KBM-7 (cell line): Measurements from ENCODE around the gene MAP2K5.

Experiments used
- DNase-seq: peaks from one replicate; pipeline ENCODE4 v3.0.0-alpha.2; 2015
- in situ Hi-C: fragments of 300-500 bp; cut with MboI; formaldehyde crosslinking; loops from 2 replicates; pipeline ENCODE4 v1.14.3; 2020; ENCODE audit warnings: low sequenced_read_pairs, low pct_unique_long_range_greater_than_20kb, mixed read lengths

The MAP2K5 gene

DNA sequence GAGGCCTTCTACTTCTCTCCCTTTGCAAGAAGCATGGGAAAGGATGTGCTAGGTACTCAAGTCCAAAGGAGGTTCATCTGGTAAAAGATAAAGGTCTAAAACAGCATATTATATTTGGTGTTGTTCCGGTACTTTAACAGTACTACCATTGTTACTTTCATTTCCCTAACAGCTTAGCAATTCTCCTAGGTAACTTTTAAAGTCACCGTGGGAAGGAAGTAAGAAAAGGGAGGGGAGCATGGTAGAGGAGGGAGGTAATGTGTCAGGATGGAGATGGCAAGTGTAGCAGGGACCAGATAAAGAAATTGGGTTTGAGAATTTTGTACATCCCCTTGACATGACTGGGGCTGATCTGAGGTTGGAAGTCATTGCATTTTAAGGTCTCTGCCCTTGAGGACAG lies 193.4 kb downstream of the MAP2K5 start:
- in situ Hi-C loops: no loop called here
- DNase-seq: no peak

DNA sequence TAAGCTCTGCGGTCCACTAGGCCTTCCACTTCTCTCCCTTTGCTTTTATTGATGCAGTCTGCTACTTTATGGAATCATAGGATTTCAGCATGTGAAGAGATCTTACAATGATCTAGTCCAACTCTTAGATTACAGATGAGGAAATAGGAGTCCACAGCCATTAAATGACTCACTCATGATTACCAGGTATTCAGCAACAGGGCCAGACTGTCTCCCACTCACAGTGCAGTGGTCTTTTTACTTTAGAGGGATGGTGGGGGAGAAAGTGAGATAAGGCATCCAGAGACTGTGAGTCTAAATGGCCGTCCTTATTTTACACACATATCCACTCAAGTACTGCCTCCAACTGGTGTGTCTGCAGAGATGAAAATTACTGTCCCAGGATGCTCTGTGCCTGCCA lies 194.3 kb downstream of the MAP2K5 start:
- in situ Hi-C loops: no loop called here
- DNase-seq: no peak

DNA sequence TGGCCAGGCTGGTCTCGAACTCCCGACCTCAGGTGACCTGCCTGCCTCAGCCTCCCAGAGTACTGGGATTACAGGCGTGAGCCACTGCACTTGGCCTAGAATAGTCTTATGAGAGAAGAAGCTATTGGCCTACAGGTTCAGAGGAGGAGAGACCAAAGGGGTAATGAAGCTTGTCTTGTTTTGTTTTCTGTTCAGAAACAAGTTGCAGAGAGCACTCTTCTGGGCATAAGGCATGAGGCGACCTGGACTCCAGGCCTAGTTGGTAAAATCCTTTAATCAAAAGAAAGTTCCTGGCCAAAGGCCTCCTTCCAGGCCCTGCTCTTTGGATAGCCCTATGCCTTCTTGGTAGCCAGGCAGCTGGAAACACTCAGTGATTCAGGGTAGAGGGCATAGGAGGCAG lies 195.6 kb downstream of the MAP2K5 start:
- in situ Hi-C loops: no loop called here
- DNase-seq: no peak

DNA sequence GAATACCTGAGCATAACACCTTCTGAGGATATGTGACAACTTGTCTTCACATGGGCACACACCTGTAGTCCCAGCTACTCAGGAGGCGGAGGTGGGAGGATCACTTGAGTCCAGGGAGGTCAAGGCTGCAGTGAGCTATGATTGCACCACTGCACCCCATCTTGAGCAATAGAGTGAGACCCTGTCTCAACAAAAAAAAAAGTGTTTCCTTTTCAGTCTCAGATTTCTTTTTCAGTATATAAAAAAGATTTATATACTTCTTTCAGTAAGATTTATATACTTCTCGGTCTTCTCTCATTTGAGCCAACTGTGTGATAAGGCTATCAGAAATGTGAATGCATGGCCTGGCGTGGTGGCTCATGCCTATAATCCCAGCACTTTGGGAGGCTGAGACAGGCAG lies 197.9 kb downstream of the MAP2K5 start:
- in situ Hi-C loops: loop anchor here (10.0 kb wide), 1 partner anchor 56 kb away; no protein-coding TSS in a partner anchor
- no peak for DNase-seq

DNA sequence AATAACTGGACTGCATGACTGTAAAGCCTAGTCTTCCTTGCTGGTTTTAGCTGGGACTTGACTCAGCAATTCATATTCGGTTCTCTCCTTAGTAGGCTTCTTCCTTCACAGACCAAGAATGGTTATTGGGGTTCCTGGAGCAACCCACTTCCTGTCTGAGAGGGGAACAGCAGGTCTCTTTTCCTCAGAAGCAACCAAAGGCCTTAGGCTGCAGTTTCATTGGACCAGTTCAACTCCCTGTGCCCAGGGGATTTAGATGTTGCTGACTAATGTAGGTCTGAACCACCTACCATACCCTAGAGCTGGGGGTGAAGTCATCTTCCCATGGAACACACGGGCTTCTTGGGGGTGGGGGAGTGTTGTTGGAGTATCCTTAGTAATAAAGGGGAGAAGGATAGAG lies 198.8 kb downstream of the MAP2K5 start:
- in situ Hi-C loops: loop anchor here (10.0 kb wide), 1 partner anchor 57 kb away; no protein-coding TSS in a partner anchor
- DNase-seq: no peak

DNA sequence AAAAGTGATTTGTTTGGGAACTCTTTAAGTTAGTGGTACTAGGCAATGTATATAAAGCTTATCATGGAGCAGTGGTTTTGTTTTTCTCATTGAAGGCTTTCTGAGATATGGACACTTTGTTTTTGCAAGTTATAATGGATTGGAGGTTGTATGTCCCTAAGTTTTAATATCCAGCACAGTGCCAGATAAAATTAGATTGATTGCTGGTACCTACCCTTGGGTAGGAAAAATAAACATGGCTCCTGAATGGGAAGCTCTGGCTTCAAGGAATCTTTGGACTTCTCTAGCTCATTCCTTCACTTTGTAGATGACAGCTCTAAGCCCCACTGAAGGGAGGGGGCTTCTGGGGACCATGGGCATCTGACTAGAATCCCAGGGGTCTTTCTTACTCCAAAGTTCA lies 201.1 kb downstream of the MAP2K5 start:
- DNase-seq: no peak
- in situ Hi-C loops: loop anchor here (10.0 kb wide), 1 partner anchor 59 kb away; no protein-coding TSS in a partner anchor

DNA sequence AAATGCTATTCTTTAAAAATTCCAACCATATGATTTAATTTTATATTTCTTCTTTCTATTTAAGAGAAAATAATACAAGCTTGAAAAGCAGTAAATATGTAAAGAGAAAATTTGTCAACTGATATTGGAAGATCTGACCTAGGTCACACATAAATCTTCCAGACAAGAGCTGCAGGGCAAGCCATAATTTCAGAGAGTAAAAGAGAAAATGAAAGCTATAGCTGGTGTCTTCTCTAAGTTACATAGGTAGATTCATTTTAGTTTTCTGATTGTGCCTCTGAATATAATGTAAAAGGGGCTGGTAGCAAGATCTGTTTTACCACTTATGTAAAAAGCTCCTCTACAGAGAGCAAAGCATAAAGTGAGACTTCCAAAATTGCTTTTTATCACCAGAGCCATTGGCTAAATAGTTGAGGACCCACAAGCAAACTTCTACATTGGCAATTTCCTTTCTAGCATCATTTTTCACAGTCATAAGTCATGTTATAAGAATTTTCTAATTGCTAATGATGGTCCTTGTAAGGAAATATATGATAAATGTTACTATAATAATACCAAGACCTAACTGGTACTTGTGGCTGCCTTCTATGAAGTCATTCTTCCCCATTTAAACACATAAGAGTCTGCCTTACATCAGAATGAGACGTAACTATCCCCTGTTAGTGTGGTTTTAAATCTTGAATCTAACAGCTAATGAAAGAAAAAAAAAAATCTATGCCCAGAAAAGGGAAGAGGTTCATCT lies 202.0 kb downstream of the MAP2K5 start:
- in situ Hi-C loops: loop anchor here (10.0 kb wide), 1 partner anchor 60 kb away; no protein-coding TSS in a partner anchor
- no peak for DNase-seq

DNA sequence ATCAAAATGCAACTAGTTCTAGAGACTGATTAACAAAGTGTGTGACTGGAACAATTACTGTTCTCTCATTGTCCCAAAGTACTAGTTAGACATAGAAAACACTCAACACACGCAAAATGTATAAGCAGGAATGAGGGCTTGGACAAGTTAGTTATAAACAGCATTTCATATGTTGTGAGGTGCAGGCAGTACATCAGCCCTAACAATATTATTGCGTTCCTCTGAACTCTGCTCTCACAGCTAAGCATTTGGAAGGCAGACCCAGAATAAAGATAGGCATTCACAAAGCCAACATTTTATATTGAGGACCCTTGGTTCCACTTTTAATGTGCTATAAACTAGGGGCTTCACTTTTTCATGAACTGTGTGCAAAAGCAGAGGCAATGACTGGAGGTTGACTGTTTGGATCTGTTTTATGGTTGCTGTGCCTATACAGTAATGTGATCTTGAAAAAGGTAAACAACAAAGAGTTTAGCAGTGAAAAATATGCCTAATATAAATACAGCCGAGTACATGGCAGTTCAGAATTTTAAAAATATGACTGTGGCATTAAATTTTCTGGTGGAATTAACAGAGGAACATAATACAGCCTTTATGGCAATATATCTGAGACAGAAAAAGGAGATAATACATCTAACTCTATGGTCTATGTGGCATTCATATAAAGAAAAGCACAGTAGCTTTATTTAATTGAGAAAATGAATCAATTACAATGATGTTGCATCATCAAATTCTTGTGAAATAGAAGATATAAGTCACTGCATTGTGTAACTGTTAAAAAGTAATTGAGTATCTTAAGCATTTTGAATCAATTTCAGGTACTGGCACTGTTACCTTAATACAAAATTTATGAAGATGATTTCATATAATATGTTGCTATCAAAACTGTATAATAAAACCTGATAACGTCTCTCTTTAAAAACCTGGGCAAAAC lies 202.8 kb downstream of the MAP2K5 start:
- no peak for DNase-seq
- in situ Hi-C loops: loop anchor here (10.0 kb wide), 1 partner anchor 61 kb away; no protein-coding TSS in a partner anchor

DNA sequence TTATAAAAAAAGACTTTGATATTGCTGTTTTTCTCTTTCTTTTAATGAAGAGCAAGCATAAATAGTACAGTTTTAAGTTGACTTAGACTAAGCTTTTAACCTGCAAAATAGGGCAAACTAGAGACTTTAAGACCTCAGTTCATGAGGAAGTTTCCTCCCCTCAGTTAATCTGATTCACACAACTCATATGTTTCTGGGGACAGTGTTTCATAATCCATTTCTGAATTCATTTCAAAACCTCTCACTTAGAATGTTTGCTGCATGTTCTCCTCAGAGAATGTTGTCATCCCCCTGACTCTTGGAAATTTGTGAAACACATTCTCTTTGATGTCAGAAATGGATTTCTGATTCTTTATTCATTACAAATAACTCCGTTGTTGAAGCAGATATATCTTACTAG lies 203.5 kb downstream of the MAP2K5 start:
- peak; percentile 24 for DNase-seq
- in situ Hi-C loops: loop anchor here (10.0 kb wide), 1 partner anchor 61 kb away; no protein-coding TSS in a partner anchor

DNA sequence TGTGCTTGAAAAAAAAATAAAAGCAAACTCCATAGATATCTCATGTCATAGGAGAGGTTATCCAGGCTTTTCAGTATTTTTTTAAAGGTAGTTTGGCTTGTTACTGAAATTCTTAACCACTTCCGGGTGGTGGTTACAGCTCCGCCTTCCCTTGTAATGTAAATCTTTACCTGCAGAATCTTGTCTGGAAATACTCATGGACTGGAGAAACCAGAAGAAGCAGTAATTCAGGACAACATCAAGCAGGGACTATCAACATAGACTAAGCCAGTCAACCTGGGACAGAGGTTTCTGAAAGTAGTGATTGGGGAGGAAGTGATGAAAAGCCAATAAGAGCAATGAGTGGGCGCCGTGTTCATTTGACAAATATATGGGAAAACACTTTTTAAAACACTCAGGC lies 203.9 kb downstream of the MAP2K5 start:
- in situ Hi-C loops: loop anchor here (10.0 kb wide), 1 partner anchor 62 kb away; no protein-coding TSS in a partner anchor
- DNase-seq: no peak

DNA sequence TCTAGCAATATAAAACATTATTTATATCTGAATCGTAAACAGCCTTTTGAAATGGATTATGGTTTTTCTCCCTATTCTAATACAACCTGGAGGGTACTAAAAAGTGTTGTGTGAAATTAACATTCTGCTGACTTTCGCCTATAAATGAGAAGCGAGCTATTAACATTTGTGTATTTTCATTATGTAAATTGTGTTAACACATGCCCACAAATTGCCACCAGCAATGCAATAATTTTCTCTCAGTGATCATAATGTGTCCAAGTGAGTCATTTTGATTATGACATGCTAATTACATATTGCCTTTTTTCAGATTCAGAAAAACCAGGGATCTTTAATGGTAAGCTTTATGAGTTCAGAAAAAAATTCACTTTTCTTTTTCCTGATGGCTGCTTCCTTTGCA lies 205.4 kb downstream of the MAP2K5 start:
- no peak for DNase-seq
- in situ Hi-C loops: loop anchor here (10.0 kb wide), 1 partner anchor 63 kb away; no protein-coding TSS in a partner anchor

DNA sequence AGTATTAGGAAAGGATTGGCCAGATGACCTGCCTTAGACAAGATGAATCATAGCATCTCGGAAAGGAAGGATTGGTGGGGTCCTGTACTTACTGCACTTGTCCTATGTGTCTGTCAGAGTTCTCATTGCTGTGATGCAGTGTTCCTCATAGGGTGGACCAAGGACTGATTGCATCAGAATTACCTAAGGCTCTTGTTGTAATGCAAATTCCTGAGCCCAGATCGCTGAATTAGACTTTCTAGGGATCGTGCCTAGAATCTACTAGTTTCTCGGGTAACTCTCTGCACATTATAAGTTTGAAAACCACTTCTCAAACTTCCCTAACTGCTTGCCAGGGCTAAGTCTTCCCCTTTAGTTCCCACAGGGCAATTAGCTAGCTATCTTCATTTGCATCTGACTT lies 207.9 kb downstream of the MAP2K5 start:
- in situ Hi-C loops: no loop called here
- no peak for DNase-seq

DNA sequence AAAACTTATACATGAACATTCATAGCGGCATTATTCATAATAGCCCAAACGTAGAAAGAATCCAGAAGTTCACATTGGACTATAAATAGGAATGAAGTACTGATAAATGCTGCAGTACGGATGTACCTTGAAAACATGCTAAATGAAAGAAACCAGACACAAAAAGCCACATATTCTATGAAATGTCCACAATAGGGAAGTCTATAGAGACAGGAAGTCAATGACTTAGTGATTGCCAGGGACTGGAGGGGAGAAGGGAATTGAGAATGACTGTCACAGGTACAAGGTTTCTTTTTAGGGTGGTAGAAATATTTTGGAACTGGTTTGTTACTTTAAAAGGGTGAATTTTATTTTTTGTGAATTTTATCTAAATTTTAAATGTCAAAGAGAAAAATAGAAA lies 211.4 kb downstream of the MAP2K5 start:
- peak; percentile 64 for DNase-seq
- in situ Hi-C loops: no loop called here

DNA sequence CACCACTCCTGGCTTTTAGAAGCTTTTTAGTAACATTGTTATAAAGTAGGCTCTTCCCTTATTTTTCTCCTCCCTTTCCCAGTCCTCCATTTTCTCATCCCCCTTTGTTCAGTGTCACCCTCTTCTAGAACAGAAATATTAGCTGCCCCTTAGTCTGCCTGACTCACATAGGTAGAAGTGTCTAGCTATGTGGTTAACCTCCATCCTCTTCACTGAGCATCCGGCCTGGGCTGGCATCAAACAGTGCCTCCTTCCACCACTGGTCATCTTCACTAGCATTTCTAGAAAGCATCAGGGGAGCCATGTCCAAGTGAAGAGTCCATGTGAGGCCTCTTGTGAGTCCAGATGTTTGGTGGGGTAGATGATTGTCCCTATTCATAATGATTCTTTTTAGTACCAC lies 212.8 kb downstream of the MAP2K5 start:
- in situ Hi-C loops: no loop called here
- DNase-seq: no peak

DNA sequence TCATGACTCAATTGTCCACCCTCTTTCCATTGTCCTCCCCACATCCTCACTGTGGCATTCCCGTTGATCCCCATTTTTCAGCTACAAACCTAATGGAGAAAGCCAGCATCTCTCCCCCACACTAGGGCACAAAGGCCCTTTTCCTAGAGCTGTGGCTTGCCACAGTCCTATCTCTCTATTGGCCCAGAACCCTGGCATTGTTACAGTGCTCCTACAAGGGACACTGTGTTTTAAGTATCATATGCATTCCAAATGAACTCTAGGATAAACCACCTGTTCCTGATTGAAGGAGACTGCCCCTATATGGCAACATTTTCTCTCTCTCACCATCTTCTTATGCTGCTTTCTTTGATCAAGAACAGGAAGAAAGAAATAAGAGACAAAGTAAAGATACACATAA lies 213.4 kb downstream of the MAP2K5 start:
- in situ Hi-C loops: no loop called here
- no peak for DNase-seq

DNA sequence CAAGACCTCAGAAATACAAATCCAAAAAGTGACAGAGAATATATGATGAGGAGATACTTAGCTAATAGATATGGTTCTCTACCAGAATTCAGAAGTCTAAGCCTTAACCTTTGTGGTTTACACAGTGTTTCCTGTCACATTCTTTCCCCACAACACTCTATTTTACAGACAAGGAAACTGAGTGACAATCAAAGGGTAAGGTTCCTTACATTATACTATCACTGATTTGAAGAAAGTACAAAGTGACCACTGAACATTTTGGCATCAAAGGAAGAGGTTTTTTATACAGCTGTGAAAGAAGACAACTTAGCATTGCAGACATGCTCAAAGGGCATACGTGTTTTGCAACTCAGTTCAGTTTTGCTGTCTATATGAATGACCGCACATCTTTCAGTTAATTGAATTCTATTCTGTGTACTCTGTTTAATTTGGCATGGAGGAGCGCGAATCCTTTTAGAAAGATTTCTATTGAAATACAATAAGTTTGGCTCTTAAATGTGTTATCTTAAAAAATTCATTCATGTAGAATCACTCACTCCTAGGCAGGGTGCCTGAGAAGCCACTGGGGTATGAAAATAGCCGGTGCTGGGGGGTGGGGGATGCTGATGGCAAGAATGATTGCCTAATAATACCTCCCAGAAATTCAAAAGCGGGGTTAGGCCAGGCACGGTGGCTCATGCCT lies 216.3 kb downstream of the MAP2K5 start:
- DNase-seq: no peak
- in situ Hi-C loops: no loop called here

DNA sequence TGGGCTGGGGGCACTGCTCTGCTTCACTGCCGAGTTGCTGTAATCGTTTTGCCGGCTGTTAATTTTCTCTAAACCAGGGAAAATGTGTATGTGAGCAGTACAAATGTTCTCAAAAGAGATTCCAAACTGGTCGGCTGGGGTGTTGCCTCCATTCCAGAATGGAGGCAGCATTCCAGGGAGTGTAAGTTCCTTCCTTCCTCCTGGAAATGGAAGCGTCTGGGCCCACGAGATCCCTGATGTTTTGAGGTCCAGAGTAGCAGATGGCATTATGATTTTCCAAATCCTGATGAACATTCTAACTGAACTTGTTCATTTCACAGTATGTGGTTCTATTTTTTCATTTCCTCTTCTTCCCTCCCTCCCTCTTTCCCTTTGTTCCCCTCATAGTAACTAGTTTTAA lies 218.4 kb downstream of the MAP2K5 start:
- in situ Hi-C loops: no loop called here
- DNase-seq: no peak

DNA sequence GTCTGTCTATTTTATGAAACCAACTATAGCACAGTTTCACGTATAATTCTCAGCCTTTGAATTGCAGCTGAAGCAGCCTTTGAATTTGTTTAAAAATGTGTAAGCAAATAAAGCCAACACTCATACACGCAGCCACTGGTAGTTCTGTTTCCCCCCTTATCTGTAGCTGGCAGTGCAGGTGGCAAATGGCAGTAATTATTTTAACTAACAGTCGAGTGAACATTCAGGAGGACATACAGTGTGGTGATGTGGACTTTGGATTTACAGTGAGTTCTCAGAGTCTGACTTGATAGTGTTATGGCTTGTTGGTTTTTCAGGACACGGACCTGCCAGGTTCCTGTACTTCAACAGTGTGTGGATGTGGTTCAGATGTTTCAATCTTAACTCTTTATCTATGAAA lies 218.8 kb downstream of the MAP2K5 start:
- peak; percentile 39 for DNase-seq

DNA sequence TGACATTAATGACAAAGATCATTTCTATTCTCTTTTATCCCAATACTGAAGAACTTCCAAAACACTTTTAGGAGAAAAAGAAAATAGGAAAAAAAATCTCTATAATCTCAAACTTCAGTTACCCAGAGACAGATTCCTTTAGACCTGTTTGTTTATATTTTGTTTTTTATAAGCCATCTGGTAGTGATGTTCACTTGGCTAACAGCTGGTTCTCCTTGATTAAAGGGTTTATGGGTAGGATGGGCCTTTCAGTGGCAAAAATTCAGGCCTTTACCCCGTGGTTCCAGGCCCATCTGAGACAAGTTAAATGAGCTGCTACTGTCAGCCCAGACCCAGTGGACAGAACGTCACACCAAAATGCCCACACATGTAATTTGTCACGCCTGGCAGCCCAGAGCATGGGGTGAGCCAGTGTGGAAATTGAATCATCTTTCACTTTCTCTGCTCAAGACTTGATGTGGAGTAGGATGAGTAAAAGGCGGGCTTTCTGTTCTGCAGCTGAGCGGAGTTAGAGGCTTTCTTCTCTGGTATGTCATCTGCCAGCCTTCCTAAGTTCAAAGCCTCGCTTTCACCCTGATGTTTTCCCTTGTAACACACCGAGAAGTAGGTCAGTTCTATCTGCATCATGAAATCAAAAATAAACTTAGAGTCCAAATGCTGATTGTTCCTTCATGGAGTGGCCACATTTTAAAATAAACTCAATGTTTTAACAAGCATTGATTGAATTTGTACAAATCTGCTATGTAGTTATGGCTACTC lies 220.3 kb downstream of the MAP2K5 start:
- DNase-seq: no peak
- in situ Hi-C loops: no loop called here

More for the DNA sequence above, 218.8 kb downstream of the MAP2K5 start:
- in situ Hi-C loops: no loop called here
